HG03175 (cell line): ENCODE data around the gene SIRT2.
A peak's percentile ranks its signal among the peaks of the same experiment; 100 is the strongest.
"Not testable (repeated sequence)": the region's sequence is repeated elsewhere in the genome, so short reads cannot be mapped to it uniquely, and the experiment has no call there.

ENCODE experiments used
- ATAC-seq: cut with Tn5 transposase; IDR thresholded peaks from one replicate; pipeline ENCODE4 v1.9.1; 2021; ENCODE audit warnings: mild to moderate bottlenecking, moderate library complexity; ENCODE audit not compliant: unreplicated experiment

The SIRT2 gene

GRCh38 chr19:38899447-38900201, at the start of gene SIRT2, which contains the start of gene NFKBIB:
TSS of gene SIRT2 (minus strand) at chr19:38899618. CDS start at chr19:38899521, 97 bp downstream.
TSS of gene NFKBIB (plus strand) at chr19:38899969. CDS start at chr19:38900033, 64 bp downstream.
- peak; percentile 91 for ATAC-seq

GRCh38 chr19:38946229-38947010, 47.0 kb upstream of the SIRT2 start:
- no peak for ATAC-seq

- ATAC-seq = no peak
Observed at GRCh38 chr19:38945562-38946228, 46.3 kb upstream of the SIRT2 start.

GRCh38 chr19:38944981-38945506, 45.6 kb upstream of the SIRT2 start:
- ATAC-seq = no peak

- ATAC-seq = no peak
Observed at GRCh38 chr19:38942471-38943181, 43.2 kb upstream of the SIRT2 start.

GRCh38 chr19:38941979-38942378, 42.6 kb upstream of the SIRT2 start:
- ATAC-seq = no peak

- not testable (repeated sequence) for ATAC-seq
Observed at GRCh38 chr19:38941466-38941865, 42.0 kb upstream of the SIRT2 start.

GRCh38 chr19:38939957-38940356, 40.5 kb upstream of the SIRT2 start:
- ATAC-seq = no peak

- ATAC-seq = no peak
Observed at GRCh38 chr19:38933544-38933943, 34.1 kb upstream of the SIRT2 start.

GRCh38 chr19:38932425-38933179, 33.2 kb upstream of the SIRT2 start:
- no peak for ATAC-seq

GRCh38 chr19:38931521-38931793, 32.0 kb upstream of the SIRT2 start:
- ATAC-seq = no peak

GRCh38 chr19:38930776-38931520, 31.5 kb upstream of the SIRT2 start, which contains the start of gene MRPS12:
TSS of gene MRPS12 (plus strand) at chr19:38930944. CDS start at chr19:38931295, 351 bp downstream.
- ATAC-seq = peak; percentile 89

GRCh38 chr19:38929929-38930775, 30.7 kb upstream of the SIRT2 start, which contains the start of gene SARS2:
TSS of gene SARS2 (minus strand) at chr19:38930763. CDS start at chr19:38930736, 27 bp downstream.
- peak; percentile 72 for ATAC-seq

- no peak for ATAC-seq
Observed at GRCh38 chr19:38928391-38929001, 29.1 kb upstream of the SIRT2 start.

GRCh38 chr19:38924388-38924787, 25.0 kb upstream of the SIRT2 start:
- ATAC-seq = no peak

- no peak for ATAC-seq
Observed at GRCh38 chr19:38922482-38922881, 23.1 kb upstream of the SIRT2 start.

- no peak for ATAC-seq
Observed at GRCh38 chr19:38921420-38922274, 22.2 kb upstream of the SIRT2 start.
